Measurements from ENCODE around the gene FERMT2.

GRCh38 chr14:52948836-52949235, 2.0 kb downstream of the FERMT2 start:
- TF ChIP-seq CTCF (conservative IDR thresholded peaks at IDR 0.05; ENCODE audit: low read length) (no peak), EZH2phosphoT487 (IDR thresholded peaks at IDR 0.05; ENCODE audit: borderline replicate concordance) (no peak)
